ENCODE results near the gene COMTD1. TPM values are rescaled to one million over a fixed set of nuclear protein-coding genes. Genes with fewer than 3 reads are reported as not detected.

The COMTD1 gene
- polyA plus RNA-seq, 1 experiment = 2.0 TPM

DNA sequence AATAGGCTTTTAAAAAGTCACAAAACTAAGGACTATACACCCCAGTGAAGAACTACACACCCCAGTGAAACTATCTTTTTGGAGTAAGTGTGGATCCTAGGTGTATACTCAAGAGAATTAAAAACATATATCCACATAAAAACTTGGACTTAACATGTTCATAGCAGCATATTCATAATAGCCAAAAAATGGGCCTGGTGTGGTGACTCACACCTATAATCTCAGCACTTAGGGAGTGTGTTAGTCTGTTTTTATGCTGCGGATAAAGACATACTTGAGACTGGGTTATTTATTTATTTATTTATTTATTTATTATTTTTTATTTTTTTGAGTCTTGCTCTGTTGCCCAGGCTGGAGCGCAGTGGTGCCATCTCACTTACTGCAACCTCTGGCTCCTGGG, 19.0 kb upstream of the COMTD1 start:
- no peak for DNase-seq (ENCODE audit: low read depth, low spot score)
- Histone ChIP-seq H3K9me3 (ENCODE audit: control insufficient read depth, insufficient read depth, low read length) (peaks cover 10% of the 10 kb centered on the region), H3K27ac (ENCODE audit: low read depth, low read length) (no peak overlapping the region), H3K4me3 (ENCODE audit: low read depth, low read length) (no peak overlapping the region), H3K27me3 (ENCODE audit: control insufficient read depth, insufficient read depth, low read length) (no peaks in the 10 kb centered on the region)
- ChIA-PET POLR2A (no interaction called here), CTCF (no interaction called here)
- TF ChIP-seq, protein P1, sequence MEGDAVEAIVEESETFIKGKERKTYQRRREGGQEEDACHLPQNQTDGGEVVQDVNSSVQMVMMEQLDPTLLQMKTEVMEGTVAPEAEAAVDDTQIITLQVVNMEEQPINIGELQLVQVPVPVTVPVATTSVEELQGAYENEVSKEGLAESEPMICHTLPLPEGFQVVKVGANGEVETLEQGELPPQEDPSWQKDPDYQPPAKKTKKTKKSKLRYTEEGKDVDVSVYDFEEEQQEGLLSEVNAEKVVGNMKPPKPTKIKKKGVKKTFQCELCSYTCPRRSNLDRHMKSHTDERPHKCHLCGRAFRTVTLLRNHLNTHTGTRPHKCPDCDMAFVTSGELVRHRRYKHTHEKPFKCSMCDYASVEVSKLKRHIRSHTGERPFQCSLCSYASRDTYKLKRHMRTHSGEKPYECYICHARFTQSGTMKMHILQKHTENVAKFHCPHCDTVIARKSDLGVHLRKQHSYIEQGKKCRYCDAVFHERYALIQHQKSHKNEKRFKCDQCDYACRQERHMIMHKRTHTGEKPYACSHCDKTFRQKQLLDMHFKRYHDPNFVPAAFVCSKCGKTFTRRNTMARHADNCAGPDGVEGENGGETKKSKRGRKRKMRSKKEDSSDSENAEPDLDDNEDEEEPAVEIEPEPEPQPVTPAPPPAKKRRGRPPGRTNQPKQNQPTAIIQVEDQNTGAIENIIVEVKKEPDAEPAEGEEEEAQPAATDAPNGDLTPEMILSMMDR (IDR thresholded peaks at IDR 0.05; ENCODE audit: low read depth, low read length) = no peak

DNA sequence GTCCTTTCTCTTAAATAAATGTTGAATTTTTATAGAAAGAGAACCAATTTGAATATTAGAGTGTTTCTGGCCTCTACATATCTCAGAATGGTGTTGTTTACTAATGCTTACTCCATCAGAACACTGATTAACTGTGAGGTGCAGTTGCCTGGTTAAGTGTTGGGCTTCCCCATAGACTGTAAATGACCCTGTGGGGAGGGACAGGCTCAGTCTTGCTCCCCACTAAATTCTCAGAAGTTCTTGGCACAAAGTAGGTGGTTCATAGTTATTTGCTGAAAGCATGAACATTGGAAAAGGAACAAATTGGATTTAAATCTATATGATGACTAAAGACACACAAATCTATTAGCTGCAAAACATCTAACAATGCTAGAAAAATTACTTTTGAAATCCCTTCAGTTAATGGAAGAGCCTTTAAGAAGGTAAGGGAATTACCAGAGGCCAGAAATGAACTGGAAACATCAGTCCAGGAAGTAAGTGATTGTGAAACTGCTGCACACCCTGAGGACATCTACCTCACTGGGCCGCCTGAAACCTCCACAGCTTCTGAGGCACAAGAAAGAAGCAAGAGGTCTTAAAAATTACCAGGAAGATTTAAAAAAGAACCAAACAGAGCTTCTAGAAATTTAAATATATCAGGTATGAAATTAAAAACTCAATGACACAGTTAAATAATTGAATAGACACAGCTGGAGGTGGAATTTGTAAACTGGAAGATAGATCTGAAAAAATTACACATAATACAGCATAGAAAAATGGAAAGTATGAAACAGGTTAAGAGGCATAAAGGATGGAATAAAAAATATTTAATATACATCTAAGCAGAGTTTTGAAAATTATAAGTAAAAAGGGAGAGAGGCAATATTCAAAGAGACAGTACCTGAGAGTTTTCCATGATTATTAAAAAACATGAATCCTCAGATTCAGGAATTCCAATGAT, 17.8 kb upstream of the COMTD1 start:
- TF ChIP-seq, protein P1 (IDR thresholded peaks at IDR 0.05; ENCODE audit: low read depth, low read length) = no peak
- CTCF ChIA-PET = interaction anchor here (0.7 kb wide), 1 partner anchor 17 kb away, joined by 3 read pairs; no protein-coding TSS in a partner anchor
- POLR2A ChIA-PET = no interaction called here
- Histone ChIP-seq H3K4me3 (ENCODE audit: low read depth, low read length) (no peak overlapping the region), H3K27me3 (ENCODE audit: control insufficient read depth, insufficient read depth, low read length) (no peaks in the 10 kb centered on the region), H3K27ac (ENCODE audit: low read depth, low read length) (no peak overlapping the region), H3K9me3 (ENCODE audit: control insufficient read depth, insufficient read depth, low read length) (peaks cover 10% of the 10 kb centered on the region)
- no peak for DNase-seq (ENCODE audit: low read depth, low spot score)

DNA sequence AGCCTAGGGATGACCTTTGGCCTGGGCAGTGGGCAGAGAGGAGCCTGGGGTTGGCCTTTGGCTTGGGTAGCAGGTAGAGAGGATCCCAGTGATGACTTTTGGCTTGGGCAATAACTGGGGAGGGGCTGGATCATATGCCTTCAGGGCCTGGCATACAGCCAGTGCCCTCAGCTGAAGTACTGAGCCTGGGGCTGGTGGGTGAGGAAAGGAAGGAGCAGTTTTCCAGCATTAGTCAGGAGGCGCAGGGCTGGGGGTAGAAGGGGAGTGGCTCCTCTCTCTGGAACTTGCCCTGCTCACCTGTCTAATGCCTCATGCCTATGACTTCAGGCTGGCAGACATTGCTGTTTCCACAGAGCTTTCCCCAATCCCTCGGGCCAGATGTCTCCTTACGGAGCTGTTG, 15.2 kb upstream of the COMTD1 start:
- Histone ChIP-seq H3K27ac (ENCODE audit: low read depth, low read length) (no peak overlapping the region), H3K9me3 (ENCODE audit: control insufficient read depth, insufficient read depth, low read length) (peaks cover 10% of the 10 kb centered on the region), H3K4me3 (ENCODE audit: low read depth, low read length) (no peak overlapping the region), H3K27me3 (ENCODE audit: control insufficient read depth, insufficient read depth, low read length) (no peaks in the 10 kb centered on the region)
- POLR2A ChIA-PET = no interaction called here
- CTCF ChIA-PET = no interaction called here
- TF ChIP-seq, protein P1 (IDR thresholded peaks at IDR 0.05; ENCODE audit: low read depth, low read length) = no peak
- no peak for DNase-seq (ENCODE audit: low read depth, low spot score)

DNA sequence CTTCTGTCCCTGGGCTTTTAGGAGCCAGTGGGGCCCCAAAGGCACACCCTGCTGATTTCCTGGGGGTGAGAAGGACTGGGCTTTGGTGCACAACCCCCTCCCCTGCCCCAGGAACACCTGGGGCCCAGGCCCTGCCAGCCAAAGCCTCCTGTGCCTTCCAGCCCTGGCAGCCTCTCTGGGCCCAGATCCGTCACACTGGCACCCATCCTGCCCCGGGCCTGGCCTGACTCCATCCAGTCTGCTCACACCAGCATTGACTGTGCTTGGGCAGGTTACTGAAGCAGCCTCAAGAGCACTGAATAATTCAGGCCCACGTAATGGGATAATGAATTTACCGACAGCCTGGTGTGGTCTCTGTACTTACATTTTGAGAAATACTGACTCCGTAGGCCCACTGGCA, 12.0 kb upstream of the COMTD1 start:
- TF ChIP-seq, protein P1 (IDR thresholded peaks at IDR 0.05; ENCODE audit: low read depth, low read length) = no peak
- ChIA-PET POLR2A (no interaction called here), CTCF (no interaction called here)
- DNase-seq (ENCODE audit: low read depth, low spot score) = no peak
- Histone ChIP-seq H3K9me3 (ENCODE audit: control insufficient read depth, insufficient read depth, low read length) (no peaks in the 10 kb centered on the region), H3K27ac (ENCODE audit: low read depth, low read length) (no peak overlapping the region), H3K27me3 (ENCODE audit: control insufficient read depth, insufficient read depth, low read length) (no peaks in the 10 kb centered on the region), H3K4me3 (ENCODE audit: low read depth, low read length) (no peak overlapping the region)

DNA sequence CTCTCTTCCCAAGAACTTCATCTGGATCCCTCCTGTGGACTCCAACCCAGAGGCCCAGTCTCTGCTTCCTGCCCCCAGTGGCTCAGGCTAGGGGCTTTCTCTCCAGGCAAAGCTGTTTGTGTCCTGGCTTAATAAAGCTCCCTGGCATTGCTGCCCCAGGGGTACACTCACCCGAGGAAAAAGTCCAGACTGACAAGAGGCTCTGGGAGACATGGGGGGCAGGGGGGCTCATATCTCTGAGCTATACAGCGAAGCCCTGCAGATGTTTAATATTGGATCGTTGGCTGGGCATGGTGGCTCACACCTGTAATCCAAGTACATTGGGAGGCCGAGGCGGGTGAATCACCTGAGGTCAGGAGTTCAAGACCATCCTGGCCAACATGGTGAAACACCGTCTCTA, 10.7 kb upstream of the COMTD1 start:
- H3K9me3 ChIP-seq (ENCODE audit: control insufficient read depth, insufficient read depth, low read length) = no peaks in the 10 kb centered on the region
- ChIA-PET POLR2A (no interaction called here), CTCF (interaction anchor here (1.4 kb wide), 1 partner anchor 8 kb away, joined by 7 read pairs; no protein-coding TSS in a partner anchor)
- no peak for DNase-seq (ENCODE audit: low read depth, low spot score)
- no peak overlapping the region for H3K27ac ChIP-seq (ENCODE audit: low read depth, low read length)
- no peak overlapping the region for H3K4me3 ChIP-seq (ENCODE audit: low read depth, low read length)
- H3K27me3 ChIP-seq (ENCODE audit: control insufficient read depth, insufficient read depth, low read length) = no peaks in the 10 kb centered on the region
- TF ChIP-seq, protein P1 (IDR thresholded peaks at IDR 0.05; ENCODE audit: low read depth, low read length) = no peak
